Activated T-cell treated with anti-CD3 and anti-CD28 coated beads, Interleukin-2, amount 50 U/mL, for 48 hours (primary cell): ENCODE data around the gene POM121.
A peak's percentile ranks its signal among the peaks of the same experiment; 100 is the strongest.
"Not testable (repeated sequence)": the region's sequence is repeated elsewhere in the genome, so short reads cannot be mapped to it uniquely, and the experiment has no call there.

Experiments
- DNase-seq, 2 experiments: peaks; one replicate each; pipeline ENCODE4 v3.0.0-alpha.2; 2020

Gene POM121

DNA sequence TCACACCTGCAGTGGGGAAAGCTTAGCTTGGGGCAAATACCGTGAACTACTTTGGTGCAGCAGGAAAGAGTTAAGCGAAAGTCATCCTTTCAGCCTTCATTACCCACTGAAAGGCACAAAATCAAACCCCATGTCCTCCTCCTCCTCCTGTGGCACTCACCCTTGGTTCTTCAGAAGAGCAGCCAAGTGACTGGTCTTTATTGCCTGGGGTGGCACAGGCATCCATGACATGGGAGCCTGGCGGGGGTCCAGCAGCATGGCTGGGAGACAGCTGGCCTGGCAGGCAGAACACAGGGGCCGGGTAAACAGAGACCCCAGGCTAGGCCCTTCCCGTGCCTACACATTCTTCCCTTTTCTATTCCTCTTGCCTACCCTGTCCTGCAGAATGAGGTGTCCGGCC is 24.8 kb downstream of the POM121 start:
- DNase-seq: not testable (repeated sequence)

DNA sequence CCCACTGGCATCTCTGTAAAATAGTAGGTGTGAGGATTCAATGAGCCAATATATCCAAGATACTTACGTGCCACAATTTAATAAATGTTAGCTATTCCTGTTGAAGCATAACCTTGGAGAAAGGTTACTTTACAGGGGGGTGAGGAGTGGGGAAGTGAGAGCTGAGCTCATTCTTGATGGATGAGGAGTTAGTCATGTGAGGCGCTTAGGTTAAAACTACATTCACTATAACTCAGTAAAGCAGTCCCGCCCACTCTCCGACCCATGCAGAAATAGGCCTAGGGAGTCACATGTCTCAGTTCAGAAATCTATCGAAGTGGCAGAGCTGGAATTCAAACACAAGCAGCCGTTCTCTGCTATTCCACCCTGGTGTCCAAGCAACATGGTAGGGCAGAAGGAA is 25.5 kb downstream of the POM121 start:
- not testable (repeated sequence) for DNase-seq

GRCh38 chr7:72953901-72954562 is 29.1 kb downstream of the POM121 start:
- DNase-seq: not testable (repeated sequence)

DNA sequence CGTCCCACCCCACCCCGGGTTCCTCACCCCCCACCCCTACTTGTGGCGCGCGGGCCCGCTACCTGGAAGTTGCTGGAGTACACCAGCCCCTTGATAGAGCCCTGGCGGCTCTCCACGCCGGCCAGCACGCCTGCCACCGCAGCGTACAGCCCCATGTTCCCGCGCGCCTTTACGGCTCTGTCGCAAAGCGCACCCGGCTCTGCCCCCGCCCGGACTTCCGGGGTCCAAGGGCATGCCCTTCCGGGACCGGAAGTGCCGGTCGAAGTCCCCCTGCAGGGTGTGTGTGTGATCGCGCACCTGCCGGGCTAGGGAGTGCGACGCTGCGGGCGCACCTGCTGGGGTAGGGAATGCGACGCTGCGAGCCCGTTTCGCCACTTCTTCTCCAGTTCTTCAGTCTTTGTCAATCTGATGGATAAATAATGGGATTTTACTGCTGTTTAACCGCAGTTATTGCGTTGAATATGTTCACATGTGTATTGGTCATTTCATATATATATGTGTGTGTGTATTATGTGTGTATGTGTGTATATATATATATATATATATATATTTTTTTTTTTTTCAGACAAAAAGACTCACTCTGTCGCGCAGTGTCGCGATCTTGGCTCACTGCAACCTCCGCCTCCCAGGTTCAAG is 29.8 kb downstream of the POM121 start:
- DNase-seq: not testable (repeated sequence)

DNA sequence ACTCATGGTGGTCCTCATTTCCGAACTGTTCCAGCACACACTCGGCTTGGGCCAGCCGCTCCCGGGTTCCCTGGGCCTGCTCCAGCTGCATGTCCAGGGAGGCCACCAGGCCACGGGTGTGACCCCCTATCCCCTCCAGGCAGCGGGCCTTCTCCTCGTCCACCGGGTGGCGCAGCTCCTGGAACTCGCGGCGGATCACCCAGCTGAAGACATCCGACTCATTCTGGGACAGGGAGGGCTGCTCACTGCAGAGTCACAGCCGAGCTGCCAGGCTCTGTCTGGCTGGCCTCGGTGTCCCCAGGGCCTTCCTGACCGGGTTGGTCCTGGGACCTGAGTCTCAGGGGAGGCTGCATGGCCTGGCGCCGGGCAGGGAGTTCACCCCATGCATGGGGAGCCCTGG is 35.1 kb downstream of the POM121 start:
- not testable (repeated sequence) for DNase-seq

GRCh38 chr7:72960626-72961345 is 35.9 kb downstream of the POM121 start:
- DNase-seq: not testable (repeated sequence)

- DNase-seq: not testable (repeated sequence)
Measured at GRCh38 chr7:72961346-72961650, 36.4 kb downstream of the POM121 start.

DNA sequence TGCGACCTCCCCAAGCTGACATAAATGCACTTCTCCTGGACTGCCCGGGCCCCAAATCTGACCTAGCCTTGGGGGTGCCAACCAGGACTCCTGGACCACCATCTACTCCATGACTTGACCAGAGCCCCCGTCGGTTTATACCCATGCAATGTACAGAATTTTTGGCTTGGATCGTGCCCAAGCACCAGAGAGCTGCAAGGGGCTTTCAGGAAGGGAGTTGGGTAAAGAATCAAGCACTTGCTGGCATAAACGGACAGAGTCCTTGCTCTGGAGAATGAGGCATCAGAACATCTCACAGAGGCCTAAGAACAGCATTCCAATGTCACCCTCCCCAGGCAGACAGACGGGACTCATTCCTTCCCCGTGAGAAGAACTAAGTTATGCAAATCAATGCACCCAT is 38.2 kb downstream of the POM121 start:
- peak in 1 of 2 experiments; percentile 7 for DNase-seq

DNA sequence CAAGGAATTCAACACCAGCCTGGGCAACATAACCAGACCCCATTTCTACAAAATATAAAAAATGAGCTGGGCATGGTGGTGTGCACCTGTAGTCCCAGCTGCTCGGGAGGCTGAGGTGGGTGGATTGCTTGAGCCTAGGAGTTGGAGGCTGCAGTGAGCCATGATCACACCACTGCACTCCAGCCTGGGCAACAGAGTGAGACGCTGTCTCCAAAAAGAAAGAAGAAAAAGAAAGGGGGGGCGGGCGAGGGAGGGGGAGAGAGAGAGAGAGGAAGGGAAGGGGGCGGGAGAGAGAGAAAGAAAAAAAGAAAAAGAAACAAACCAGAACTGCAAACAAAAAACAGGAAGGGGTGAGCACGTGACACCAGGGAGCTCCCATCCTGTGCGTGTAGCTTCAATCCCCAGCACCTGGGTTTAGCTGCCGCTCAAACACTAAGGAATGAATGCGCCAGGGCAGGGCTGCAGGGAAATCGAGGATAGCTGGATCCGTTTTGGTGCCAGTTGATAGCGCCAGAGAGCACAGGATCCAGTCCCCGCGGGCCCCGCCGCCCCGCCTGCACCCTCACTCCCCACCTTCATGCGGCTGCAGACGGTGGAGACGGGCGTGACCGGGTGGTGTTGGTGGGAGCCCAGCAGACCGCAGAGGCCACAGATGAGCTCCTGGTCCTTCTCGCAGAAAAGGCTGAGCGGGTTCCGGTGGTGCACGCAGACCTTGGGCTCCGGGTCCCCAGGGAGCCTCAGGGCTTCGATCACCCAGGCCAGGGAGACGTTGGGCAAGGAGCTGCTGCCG is 40.5 kb downstream of the POM121 start:
- not testable (repeated sequence) for DNase-seq

- peak in 1 of 2 experiments; percentile 16 for DNase-seq
Measured at GRCh38 chr7:72966892-72967291, 42.0 kb downstream of the POM121 start.

GRCh38 chr7:72968980-72969516 is 44.2 kb downstream of the POM121 start, which contains the start of gene TRIM74:
TRIM74 (minus strand) TSS chr7:72969466; CDS start chr7:72966157, 3,309 bp downstream.
- not testable (repeated sequence) for DNase-seq

DNA sequence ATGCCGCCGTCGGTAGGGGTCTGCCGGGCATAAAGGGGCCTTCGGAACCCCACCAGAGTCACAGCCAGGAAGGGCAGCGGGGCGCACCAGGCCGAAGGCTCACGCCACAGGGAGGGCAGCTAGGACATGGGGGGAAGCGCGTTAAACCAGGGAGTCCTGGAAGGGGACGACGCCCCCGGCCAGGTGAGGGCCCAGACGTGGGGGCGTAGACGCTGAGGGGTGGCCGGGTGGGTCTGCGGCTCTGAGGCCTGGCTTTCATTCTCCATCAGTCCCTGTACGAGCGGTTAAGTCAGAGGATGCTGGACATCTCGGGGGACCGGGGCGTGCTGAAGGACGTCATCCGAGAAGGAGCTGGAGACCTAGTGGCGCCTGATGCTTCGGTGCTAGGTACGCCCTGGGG is 44.8 kb downstream of the POM121 start:
- not testable (repeated sequence) for DNase-seq

DNA sequence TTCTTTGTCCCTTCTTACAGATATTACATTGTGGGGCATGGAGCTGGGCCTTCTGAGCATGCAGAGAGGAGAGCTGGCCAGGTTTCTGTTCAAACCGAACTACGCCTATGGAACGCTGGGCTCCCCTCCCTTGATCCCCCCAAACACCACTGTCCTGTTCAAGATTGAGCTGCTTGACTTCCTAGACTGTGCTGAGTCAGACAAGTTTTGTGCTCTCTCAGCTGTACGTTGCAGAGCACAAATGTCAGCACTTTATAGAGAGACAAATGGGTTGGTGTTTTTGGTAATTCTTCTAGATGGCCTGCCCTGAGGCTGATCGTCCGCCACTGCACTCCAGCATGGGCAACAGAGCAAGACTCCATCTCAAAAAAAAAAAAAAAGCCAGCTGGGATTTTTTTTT is 46.6 kb downstream of the POM121 start:
- DNase-seq: not testable (repeated sequence)

- not testable (repeated sequence) for DNase-seq
Measured at GRCh38 chr7:72974781-72975180, 49.9 kb downstream of the POM121 start.

GRCh38 chr7:72975656-72976286 is 50.9 kb downstream of the POM121 start:
- DNase-seq: not testable (repeated sequence)

- DNase-seq: not testable (repeated sequence)
Measured at GRCh38 chr7:72976434-72976833, 51.5 kb downstream of the POM121 start.

- DNase-seq: not testable (repeated sequence)
Measured at GRCh38 chr7:72980382-72980781, 55.5 kb downstream of the POM121 start.

GRCh38 chr7:72982084-72982483 is 57.2 kb downstream of the POM121 start:
- DNase-seq: not testable (repeated sequence)

GRCh38 chr7:72990146-72990913 is 65.4 kb downstream of the POM121 start:
- peak in 1 of 2 experiments; percentile 20 for DNase-seq

DNA sequence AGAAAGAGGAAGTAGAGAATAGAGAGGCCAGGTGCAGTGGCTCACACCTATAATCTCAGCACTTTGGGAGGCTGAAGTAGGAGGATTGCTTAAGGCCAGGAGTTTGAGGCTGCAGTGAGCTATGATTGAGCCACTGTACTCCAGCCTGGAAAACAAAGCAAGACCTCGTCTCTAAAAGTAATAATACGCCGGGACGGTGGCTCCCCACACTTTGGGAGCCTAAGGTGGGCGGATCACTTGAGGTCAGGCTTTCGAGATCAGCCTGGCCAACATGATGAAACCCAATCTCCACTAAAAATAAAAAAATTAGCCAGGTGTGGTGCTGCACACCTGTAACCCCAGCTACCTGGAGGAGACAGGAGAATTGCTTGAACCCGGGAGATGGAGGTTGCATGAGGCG is 70.6 kb downstream of the POM121 start:
- not testable (repeated sequence) for DNase-seq

DNA sequence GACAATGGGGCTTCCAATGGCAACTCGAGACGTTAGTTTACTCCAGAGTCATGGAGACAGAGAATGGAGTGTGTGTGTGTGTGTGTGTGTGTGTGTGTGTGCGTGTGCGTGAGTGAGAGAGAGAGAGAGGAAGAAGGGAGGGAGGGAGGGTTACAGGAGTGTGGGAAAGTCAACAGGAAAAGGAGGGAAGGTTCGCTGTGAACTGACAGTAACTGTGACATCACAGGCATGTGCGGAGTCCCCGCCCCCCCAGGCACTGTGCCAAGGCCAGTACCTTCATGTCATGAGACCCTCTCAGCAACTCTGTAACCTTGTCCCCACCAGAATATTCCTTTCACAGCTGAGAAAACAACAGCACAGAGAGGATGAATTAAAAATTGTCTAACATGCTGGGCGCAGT is 72.6 kb downstream of the POM121 start:
- DNase-seq: not testable (repeated sequence)
